NCI-H1694 treated with DMSO at 0.1 percent for 48 hours (cell line): ENCODE results near the gene BCL7A.

Source experiments
- DNase-seq: peaks from one replicate; lab custom pipeline; 2025; lab: John Stamatoyannopoulos, UW

BCL7A gene

DNA sequence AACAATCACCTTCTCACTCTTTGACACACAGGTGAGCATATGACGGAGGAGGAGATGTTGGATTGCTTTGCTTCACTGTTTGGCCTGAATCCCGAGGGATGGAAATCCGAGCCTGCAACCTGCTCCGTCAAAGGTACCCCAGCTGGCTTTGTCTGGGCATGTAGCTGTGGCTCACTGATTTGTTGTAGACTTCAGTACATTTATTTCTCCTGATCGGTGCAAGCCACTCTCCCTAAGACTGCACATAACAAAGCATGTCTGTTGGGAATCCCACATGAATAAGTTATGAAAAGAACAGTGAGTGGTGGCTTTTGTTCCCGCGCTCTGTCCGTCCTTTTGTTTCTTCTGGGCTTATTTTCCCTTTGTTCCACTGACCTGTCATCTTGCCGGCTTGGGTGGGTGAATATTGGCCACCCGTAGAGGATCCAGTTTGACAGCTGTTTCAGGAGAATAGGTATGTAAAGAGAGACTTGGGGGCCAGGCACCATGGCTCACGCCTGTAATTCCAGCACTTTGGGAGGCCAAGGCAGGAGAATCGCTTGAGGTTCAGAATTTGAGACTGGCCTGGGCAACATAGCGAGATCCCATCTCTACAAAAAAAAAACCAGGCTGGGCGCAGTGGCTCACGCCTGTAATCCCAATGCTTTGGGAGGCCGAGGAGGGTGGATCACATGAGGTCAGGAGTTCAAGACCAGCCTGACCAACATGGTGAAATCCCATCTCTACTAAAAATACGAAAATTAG lies 20.0 kb upstream of the BCL7A start:
- peak; percentile 46 for DNase-seq

DNA sequence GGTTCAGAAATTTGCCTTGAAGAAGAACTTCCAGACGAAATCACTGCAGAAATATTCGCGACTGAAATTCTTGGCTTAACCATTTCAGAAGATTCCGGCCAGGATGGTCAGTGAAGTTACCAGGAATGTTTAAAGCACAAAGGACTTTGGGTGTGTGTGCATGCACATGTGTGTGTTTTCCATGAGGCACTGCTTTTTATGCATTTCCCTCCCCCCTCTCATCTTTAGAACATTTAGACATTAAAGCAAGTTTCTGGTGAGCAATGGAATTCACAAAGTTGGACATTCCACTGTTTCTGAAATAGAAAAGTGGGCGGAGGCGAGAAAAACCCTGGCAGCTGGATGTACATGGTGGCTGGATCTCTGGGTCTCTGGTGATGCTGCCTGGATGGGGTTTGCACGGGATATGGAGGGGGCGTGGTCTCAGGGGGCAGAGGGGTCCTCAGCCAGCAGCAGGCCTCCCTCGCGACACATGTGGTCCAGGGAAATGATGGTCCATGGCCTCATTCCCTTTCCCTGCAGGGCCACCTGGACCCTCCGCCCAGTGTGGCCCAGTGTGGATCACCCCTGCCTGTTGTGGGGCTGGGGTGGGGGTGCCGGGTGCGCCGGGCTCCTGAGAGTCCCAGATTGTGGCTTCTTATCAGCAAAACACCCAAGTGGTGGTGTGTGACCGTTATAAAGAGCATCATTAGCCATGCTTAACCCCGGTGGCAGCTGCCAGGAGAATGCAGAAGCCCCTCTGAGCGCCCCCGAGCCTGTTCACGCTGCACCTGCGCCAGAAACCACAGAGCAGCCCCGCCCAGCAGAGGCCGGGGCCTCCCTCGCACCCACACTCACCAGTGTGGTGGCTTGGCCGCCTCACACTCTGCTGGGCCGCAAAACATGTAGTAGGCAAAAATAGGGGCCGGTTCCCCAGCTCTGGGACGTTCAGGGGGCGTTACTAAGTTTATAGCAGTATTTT lies 17.8 kb upstream of the BCL7A start:
- DNase-seq = no peak

DNA sequence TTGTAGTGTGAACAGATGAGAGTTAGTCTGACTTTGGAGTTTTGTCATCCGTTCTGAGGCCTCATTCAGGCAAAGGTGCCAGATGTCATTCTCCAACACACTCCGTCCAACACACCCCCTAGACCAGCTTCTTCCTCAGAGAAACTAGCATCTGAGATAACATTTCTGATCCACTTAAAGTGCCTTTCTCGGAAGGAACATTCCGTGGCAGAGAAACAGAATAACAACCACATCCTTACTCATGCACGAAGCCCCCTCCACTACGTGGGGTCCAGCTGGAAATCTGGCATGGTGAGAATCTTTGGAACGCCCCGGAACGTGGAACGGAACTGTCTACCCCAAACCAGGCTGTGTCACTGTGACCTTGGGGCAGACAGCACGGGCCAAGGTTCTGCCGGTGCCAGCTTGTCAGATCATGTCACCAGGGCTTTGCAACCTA lies 17.0 kb upstream of the BCL7A start:
- no peak for DNase-seq

DNA sequence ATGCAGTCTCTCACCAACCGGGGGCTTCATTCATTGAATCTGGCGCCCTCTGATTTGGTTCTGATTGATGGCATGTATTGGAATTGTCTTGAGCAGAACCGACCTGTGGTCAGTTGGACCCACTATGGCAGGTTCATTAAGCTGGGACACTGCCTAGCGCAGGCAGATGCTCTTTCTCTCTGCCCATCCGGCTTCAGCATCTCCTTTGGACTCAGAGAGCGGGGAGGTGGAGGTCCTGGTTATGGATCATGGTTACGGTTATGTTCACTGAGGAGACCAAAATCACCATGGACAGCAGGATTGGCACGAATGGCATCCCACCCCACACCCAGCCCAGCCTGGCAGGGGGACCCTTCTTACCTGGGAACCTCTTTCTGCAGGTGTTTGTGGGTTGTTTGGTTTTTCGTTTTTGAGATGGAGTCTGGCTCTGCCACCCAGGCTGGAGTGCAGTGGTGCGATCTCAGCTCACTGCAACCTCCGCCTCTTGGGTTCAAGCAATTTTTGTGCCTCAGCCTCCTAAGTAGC lies 16.4 kb upstream of the BCL7A start:
- no peak for DNase-seq

DNA sequence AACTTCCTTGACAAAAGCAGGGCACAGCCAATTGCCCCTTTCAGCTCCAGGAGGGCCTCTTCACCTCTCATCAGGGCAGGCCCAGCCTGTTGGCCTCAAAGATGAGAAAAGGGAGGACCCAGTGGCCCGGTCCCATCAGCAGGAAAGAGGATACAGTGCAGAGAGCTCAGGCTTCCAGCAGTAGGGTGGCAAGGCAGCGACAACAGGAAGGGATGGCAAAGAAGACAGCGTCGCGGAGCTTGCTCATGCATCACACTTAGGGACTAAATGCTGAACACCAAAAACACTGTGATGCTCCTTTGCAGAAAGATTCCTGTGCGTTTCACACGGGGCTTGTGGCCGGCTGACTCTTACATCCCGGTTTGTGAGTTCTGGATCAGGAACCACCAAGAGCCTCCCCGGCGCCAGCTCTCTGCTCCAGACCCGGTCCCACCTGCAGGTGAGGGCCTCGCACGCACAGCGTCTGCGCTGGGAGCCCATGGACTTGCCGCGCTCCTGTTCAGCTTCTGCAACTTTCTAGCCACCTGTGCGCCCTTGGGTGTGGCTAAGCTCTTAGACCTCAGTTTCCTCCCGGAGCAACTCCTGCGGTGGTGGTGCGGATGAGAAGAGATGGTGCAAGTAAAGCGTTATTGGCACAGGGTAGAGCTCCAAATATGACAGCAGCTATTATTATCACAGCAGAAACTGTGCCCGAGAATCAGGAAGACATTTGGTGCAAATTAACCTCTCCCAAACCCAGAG lies 15.3 kb upstream of the BCL7A start:
- no peak for DNase-seq

DNA sequence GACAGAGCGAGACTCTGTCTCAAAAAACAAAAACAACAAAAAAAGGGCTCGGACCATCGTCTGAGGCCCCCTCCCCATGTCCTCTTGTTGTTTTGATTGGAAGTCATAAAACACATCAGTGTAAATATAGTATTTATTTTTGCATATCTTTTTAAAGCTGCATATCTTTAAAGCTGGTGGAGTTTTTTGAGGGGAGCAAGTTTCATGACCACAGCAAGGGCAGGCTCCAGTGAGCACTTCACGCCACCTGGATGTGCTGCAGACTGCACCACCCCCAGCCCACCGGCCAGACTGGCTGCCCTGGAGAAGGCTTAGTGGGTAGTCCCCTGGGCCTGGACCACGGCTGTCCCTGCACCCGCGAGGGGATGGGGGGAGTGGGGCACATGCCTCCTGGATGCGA lies 11.9 kb upstream of the BCL7A start:
- no peak for DNase-seq

DNA sequence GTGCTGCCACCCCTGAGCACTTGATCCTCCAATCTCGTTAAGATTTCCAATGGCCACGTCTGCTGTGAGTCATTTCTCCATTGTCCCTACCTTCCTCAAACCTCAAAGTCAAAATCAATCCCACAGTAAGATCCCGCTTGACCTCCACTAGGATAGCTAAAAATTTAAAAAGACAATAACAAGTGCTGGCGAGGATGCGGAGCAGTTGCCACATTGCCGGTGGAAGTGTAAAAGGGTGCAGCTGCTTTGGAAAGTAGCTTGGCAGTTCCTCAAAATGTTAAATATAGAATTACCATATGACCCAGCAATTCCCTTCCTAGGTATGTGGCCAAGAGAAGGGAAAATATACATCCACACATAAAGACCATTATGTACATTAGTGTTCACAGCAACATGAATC lies 9.5 kb upstream of the BCL7A start:
- DNase-seq = no peak

DNA sequence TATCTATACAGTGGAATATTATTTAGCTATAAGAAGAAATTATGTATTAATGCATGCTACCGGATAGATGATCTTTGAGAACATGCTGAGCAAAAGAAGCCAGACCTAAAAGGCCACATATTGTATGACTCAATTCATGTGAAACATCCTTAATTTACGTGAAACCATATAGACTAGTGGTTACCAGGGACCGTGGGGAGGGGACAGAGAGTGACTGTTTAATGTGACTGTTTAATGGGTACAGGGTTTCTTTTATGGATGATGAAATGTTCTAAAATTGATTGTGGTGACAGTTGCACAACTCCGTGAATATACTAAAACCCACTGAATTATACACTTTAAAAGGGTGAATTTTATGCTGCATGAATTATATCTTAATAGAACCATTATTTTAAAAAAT lies 8.5 kb upstream of the BCL7A start:
- no peak for DNase-seq

DNA sequence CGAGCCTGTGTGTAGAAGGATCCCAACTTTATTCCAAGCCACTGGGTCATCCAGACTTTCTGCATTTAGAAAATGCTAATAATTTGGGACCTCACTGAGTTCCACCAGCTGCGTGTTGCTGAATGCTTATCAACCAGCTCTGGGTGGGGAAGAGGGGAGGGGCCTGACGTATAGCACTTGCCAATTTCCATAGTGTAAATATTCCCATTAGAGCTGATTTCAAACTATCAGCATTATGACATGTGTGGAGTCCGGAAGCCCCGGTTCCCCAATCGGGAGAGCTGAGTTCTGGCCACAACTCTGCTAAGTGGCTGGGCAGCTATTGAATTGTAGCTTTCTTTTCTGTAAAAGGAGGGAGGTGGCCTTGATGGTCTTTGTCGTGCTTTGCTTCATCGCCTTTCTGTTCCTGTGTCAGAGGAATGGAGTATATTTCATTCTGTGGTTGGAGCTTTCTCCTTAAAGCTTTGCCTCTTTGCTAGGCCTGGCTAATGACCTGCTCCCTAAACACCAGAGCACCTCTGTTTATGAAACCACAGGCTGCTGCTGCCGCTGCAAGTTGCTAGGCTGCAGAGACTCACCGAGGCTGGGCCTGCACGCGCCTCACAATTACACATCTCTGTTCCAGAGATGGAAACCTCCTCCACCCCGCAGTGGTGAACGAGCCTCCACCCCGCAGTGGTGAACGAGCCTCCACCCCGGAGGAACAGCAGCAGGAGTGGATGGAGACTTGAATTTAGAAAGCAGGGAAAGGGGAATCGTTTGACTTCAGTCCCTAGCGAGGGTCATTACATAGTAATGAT lies 7.7 kb upstream of the BCL7A start:
- no peak for DNase-seq

DNA sequence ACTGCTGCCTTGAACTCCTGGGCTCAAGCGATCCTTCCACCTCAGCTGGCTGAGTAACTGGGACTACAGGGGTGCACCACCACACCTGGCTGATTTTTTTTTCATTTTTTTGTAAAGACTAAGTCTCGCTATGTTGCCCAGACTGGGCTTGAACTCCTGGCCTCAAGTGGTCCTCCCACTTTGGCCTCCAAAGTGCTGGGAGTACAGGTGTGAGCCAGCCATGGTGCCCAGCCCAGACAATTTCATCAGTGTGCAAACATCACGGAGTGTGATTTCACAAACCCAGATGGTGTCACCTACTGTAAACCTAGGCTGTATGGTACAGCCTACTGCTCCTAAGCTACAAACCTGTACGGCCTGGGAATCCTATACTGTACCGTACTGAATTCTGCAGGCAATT lies 6.9 kb upstream of the BCL7A start:
- no peak for DNase-seq

DNA sequence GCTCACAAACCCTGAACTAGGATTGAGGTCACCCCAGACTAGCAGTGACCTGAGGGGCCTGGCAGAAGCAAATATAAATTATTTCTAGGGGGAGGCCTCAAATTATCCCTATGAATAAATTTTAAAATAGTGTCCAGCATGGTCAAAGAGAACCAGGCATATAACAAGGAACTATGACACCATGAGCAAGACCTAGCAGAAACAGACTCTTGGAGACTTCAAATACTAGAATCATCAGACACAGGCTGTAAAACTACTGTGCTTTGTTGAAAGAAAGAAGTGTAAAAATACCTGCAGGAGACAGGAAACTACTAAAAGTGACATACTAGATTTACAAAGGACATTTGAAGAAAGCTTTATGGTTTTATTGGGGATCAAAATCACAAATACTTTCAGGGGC lies 3.2 kb upstream of the BCL7A start:
- no peak for DNase-seq

DNA sequence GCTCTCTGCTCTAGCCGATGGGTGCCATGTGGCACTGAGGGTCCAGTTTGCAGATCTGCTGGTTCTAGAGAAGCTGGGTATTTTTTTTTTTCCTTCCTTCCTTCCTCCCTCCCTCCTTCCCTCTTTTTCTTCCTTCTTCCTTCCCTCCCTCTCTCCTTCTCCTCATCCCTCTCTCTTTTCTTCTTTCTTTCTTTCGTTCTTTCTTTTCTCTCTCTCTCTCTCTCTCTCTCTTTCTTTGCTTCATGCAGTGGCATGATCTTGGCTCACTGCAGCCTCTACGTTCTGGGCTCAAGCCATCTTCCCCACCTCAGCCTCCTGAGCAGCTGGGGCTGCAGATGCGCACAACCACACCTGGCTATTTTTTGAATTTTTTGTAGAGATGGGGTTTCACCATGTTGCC lies 2.7 kb upstream of the BCL7A start:
- DNase-seq = no peak

DNA sequence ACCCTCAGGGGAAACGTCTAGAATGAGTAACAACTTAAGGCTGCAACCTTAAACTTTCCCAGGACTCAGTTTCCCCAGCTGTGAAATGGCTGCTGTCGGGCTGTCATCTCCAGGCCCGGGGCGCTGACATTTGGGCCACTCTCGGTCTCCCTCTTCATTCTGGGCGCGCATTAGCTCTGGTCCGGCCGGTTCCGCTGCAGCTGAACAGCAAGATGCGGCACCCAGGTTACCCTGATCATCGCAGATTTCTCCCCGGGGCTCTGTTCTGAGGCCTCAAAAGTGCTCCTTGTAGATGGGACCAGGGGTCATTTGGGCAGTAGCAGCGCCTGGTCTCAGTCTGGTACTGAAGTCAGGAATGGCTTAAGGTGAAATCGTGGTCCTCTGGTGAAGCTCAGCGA lies 890 bp upstream of the BCL7A start:
- DNase-seq = no peak

DNA sequence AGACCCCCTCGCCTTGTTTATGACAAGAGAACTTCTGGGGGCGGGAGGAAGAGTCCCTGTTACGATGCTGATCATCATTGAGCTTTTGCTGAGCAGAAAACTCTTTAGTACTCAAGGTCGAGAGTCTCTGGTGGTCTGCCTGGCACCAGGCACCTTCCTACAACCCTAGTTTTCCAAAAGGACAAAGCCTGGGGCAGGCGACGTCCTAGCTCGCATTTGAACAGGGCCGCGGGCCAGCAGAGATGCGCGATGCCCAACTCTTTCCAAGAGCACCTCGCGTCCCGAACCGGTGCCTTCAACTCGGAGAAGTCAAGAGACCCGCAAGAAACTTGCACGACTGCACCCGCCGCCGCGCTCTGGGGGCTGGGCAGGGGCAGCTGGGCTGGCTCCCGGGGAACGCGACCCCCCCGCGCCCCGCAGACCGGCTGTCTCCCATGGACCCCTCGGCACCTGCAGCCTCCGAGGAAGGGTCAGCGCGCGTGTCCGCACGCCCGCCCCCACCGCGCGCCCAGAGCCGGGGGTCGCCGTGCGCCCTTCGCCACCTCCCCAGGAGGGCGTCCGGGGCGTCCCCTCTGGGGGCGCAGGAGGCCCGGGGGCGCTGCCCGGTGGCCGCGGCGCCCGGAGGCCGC lies 377 bp upstream of the BCL7A start:
- DNase-seq = no peak

DNA sequence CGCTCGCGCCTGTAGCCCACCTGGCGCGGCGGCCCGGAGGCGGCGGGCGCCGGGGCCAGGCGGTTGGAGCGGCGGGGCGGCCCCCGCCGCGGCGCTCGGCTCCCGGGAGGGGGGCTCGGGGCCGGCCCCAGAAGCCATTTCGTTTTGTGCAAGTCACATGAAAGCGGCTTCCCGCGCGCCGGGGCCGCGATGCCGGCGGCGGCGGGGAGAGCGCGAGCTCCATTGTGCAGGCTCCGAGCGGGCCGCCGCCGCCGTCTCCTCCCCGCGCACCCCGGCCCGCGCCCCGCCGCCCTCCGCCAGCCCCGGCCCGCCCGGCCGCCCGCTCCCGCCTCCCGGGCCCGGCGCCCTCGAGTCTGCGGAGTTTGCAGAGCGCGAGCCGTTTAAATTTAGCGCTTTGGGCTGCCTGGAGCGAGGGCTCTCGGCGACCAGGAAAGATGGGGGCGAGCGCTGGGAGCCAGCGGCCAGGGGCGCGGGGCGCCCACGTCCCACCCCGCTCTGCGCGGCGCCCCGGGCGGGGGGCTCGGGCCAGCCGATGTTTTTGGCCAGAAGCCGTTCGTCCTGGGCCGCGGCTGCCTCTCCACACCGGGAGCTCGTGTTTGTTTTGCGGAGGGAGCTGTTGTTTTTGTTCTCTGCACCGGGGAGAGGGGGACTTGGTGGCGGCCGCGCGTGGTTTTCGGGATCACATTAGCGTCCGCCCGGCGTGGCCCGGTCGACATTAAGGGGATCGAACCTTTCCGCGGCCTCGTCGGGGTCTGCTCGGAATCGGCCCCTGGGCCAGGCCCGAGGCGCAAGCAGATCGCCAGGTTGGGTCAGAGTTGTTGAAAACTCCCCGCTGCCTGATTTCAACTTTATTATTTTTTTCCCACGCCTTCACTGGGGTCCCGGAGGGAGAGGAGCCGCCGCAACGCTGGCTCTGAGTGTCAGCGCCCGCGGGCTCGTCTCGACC lies 982 bp downstream of the BCL7A start:
- DNase-seq = no peak

DNA sequence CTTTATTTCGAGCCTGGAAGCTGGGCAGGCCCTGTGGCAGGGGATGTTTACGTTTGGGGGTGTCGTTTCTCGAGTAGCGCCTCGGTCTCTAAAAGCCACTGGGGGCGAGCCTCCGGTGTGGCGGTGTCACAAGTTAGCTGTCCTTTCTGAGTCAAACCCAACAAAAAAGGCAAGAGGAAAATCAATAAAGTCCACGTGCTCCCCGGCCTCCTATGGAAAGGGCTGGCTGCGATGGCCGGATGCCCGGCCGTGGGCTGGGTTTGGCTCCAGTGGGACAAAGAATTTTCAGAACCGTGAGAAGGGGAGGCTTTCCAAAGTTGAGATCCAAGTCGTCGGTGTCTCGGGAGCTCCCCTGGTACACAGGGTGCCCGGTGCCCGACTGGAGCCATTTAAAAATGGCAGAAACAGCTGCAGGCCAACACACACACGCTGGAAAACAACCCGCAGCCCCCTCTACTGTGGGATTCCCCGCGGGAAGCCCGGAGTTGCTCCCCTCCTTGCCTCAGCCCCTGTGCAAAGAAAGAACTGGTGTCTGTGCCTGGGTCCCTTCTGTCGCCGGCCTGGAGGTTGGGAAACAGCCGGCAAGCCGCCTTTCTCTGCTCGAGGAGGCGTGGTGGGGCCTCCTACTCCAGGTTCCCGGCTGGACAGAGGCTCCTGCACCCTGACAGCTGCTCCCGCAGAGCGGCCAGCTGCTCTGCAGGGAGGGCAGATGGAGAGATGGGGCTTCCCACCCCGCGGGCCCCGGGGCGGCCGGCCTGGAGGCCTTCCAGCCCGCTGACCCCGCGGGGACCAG lies 1.9 kb downstream of the BCL7A start:
- DNase-seq = peak; percentile 58

DNA sequence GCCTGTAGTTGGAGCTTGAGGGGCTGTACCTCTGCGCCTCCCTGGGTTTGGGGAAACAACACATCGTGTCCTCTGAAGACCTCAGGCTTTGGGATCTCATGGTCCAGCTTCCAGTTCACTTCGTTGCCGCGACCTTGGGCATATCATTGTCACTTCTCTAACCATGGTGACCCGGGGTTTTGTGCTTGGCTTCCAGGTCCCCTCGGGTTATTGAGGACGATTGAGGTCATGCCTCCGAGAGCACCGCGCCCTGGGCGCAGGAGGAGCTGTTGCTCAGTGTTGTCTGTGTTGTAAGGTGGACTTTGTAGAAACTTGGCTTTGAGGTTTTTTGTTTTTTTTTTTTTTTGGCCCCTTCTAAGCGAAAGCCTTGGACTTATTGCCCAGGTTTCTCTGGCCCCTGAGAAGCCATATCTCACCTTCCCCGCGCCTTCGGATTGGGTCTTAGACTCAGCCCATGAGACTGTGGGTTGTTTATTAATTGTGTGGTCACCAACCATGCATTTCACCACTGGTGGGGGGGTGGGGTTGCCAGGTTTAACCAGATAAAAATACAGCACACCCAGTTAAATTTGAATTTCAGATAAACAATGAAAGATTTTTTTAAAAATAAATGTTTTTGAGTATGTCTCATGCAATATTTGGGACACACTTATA lies 2.6 kb downstream of the BCL7A start:
- DNase-seq = no peak

DNA sequence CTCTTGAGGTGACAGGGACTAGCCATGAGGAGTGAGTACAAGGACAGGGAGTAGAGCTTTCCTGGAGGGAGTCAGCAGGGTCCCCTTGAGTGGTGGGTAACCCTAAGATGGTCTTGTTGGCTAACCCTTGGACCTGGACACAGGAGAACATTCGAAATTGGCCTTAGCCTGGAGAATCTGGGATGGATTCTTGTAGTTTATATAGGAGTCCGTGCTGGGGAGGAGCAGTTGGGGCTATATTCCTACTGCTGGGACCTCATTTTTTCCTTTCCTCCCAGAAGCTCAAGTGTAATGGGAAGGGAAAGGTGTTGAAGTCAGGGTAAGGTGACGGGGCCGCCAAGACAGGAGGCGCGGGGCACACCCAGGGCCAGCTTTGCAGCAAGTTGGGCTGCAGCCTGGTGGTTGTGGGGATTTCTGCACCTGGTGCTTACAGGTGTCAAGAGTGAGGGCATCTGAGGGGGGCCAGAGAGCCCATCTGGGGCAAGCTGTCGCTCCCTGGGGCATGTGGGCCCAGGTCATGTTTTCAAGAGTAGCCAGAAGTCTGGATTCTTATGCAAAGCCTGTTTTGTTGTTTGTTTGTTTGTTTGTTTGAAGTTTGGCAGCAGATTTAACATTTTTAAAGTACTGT lies 5.1 kb downstream of the BCL7A start:
- no peak for DNase-seq
